Effector CD8-positive, alpha-beta T cell (primary cell): ENCODE measurements around the gene PSME1.

Experiments
- DNase-seq: peaks from one replicate; lab custom pipeline; 2025; lab: John Stamatoyannopoulos, UW

PSME1 gene

GRCh38 chr14:24172261-24172860 lies 36.4 kb downstream of the PSME1 start:
- no peak for DNase-seq

GRCh38 chr14:24172871-24173281 lies 36.9 kb downstream of the PSME1 start:
- no peak for DNase-seq

GRCh38 chr14:24176599-24176998 lies 40.6 kb downstream of the PSME1 start:
- DNase-seq, result no peak

- DNase-seq, result no peak
These were observed 41.2 kb downstream of the PSME1 start for GRCh38 chr14:24177041-24177825.

GRCh38 chr14:24177891-24178290 lies 41.9 kb downstream of the PSME1 start:
- no peak for DNase-seq

GRCh38 chr14:24178399-24179178 lies 42.6 kb downstream of the PSME1 start:
- no peak for DNase-seq

- DNase-seq, result no peak
These were observed 43.4 kb downstream of the PSME1 start for GRCh38 chr14:24179294-24179960.

- no peak for DNase-seq
These were observed 44.2 kb downstream of the PSME1 start for GRCh38 chr14:24179961-24180796.

- DNase-seq, result no peak
These were observed 45.5 kb downstream of the PSME1 start for GRCh38 chr14:24181371-24182077.

GRCh38 chr14:24182110-24182882 lies 46.3 kb downstream of the PSME1 start:
- no peak for DNase-seq

- DNase-seq, result no peak
These were observed 47.1 kb downstream of the PSME1 start for GRCh38 chr14:24183014-24183481.

GRCh38 chr14:24184104-24184970 lies 48.3 kb downstream of the PSME1 start:
- no peak for DNase-seq

GRCh38 chr14:24185026-24185425 lies 49.0 kb downstream of the PSME1 start:
- DNase-seq, result no peak

GRCh38 chr14:24185741-24186140 lies 49.7 kb downstream of the PSME1 start:
- no peak for DNase-seq

- no peak for DNase-seq
These were observed 51.0 kb downstream of the PSME1 start for GRCh38 chr14:24186831-24187538.

- DNase-seq, result no peak
These were observed 51.5 kb downstream of the PSME1 start for GRCh38 chr14:24187539-24187915.
